GM13976 (cell line): ENCODE data around the gene HAPSTR1.

ENCODE experiments used
- DNase-seq: peaks from one replicate; pipeline ENCODE4 v3.0.0; 2012; ENCODE audit warnings: low spot score
- CTCF ChIP-seq: IDR thresholded peaks from 2 replicates; pipeline ENCODE4 v1.5.1; 2012; ENCODE audit warnings: borderline replicate concordance, mild to moderate bottlenecking; ENCODE audit not compliant: insufficient read depth; ENCODE audit errors: extremely low read depth, missing control alignments, control extremely low read depth
- in situ Hi-C: fragments of 300-500 bp; cut with MboI; formaldehyde crosslinking; loops from one replicate; pipeline ENCODE4 v1.12.0; 2022; ENCODE audit warnings: low sequenced_read_pairs, mixed read lengths, inconsistent platforms; ENCODE audit not compliant: unreplicated experiment

Gene HAPSTR1

DNA sequence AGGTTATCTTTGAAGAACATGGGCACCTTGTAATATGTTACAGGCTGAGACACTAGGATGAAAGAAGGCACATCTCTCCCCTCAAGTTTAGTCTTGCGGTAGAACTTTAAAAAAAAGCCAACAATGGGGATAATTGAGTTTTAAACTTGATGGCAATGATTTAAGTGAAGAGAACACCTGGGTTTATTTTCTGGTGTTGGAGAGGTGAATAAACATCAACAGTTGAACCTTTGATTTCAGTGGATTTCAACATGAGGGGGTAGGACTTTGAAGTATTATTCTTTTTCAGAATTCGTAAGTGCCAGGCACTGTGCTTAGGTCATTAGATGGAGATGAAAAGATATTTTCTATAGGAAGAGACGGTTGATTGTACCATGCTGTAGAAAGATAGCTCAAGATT is 22.3 kb downstream of the HAPSTR1 start:
- no peak for TF ChIP-seq CTCF
- in situ Hi-C loops, result no loop called here
- no peak for DNase-seq

GRCh38 chr16:9114112-9114511 is 22.7 kb downstream of the HAPSTR1 start:
- no peak for DNase-seq
- in situ Hi-C loops, result no loop called here
- TF ChIP-seq CTCF, result no peak

DNA sequence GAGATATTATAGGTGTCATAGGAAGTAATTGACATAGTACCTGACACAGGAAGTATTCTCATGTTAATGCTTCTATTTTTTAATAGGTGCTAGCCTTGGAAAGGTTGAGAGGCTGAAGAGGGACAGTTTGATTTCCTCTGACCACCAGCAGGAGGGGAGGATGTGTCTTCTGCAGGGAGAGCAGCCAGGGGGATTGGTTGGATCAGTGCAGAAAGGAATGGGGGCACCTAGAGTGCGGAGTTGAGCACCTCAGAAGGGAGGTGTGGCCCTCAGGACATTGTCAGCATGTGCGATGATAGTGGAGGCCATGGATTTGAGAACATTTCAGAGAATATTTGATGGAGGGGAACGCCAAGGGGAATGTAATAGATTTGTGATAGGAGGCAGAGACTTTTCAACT is 23.4 kb downstream of the HAPSTR1 start:
- no peak for TF ChIP-seq CTCF
- in situ Hi-C loops, result no loop called here
- no peak for DNase-seq

DNA sequence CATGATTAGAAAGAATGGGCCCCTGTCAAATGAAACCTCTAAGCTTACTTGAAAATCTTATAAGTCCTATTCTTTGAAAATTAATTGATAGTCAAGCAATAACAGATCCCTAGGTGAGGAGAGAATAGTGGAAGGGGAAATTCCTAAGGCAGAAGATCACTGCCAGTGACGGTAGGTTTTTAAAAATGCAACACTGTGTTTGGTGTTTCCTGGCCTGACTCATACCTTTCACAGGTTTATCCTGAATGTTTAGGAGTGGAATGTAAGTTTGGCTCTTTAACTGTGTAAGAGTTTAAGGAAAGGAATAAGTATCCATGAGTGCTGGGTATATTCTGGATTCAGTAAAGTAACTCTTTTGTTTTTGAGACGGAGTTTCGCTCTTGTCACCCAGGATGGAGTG is 23.8 kb downstream of the HAPSTR1 start:
- no peak for DNase-seq
- in situ Hi-C loops, result no loop called here
- no peak for TF ChIP-seq CTCF

GRCh38 chr16:9116141-9116540 is 24.7 kb downstream of the HAPSTR1 start:
- in situ Hi-C loops, result no loop called here
- no peak for DNase-seq
- no peak for TF ChIP-seq CTCF

DNA sequence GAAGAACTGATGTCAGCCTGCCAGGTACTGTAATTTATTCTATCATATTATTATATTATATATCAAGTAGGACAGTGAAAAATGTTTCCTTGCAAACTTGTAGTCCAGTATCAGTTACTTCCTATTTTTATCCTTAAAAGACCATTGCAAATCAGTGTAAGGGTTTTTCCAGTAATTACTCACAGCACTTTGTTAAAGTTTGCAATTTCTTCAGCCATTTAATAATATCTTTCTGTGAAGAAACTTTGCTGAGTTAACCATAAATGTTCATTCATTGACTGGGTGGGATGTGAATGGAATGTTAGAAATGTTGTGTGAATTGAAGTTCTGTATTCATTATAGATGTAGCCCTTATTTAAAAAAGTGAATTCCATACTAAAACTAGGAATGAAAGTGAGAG is 26.7 kb downstream of the HAPSTR1 start:
- TF ChIP-seq CTCF, result no peak
- no peak for DNase-seq
- in situ Hi-C loops, result no loop called here

DNA sequence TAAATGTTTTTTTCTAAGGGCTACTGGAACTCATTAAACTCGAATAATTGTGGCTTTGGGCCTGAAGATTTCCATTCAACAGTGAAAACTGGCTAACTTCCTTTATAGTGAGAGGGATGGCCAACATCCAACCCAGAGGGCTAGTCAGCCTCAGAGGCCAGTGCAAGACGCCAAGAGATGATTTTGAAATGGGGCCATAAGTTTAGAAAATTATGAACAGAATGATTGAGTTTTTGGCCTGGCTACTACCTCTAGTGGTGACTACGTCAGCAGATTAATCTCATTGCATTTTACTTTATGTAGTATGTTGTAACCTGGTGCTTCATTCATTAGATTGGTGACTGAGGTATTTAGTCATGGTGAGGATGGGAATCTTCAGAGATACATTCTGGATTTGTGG is 28.4 kb downstream of the HAPSTR1 start:
- no peak for DNase-seq
- TF ChIP-seq CTCF, result no peak
- in situ Hi-C loops, result no loop called here
